ENCODE results near the gene HSDL1. TPM values are rescaled to one million over a fixed set of nuclear protein-coding genes. Genes with fewer than 3 reads are reported as not detected.

The HSDL1 gene
- total RNA-seq, 4 donors from 2014 or later, result 20.2 to 26.8 (median 22.6) TPM

DNA sequence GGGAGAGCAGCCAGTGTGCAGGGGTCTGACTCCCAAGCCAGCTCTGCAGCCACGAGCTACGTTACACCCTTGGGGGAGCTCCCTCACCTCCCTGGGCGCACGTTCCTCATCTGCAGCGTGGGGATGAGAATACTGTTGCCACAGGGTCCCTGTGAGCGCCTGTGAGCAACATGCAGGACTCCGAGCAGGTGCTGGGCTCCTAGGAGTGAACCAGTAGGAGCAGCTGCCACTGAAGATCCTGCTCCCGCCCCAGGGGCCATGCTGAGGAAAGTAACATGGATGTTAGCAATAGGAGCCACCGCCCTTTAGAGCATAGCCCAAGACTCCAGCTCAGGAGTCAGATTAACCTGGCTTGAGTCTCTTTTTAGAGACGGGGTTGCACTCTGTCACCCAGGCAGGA, 16.1 kb upstream of the HSDL1 start:
- Histone ChIP-seq H3K4me1 (no peaks in the 10 kb centered on the region), H3K4me3 (no peak overlapping the region), H3K27me3 (peaks cover 0 to 11% (median 3%) of the 10 kb centered on the region in 3 donors), H3K9me3 (no peaks in the 10 kb centered on the region), H3K36me3 (no peaks in the 10 kb centered on the region), H3K27ac (no peak overlapping the region)
- intact Hi-C loops (cut with DNase I; ENCODE audit: low total_unique reads), result no loop called here
- ATAC-seq (no peak), DNase-seq (no peak)
- in situ Hi-C loops (cut with MboI; ENCODE audit: low sequenced_read_pairs in 4 of 4), result loop anchor here in 1 of 4 donors (25.0 kb wide), 1 partner anchor 199 kb away; the partner anchor contains the start of genes NECAB2 and OSGIN1
- TF ChIP-seq, protein P1, sequence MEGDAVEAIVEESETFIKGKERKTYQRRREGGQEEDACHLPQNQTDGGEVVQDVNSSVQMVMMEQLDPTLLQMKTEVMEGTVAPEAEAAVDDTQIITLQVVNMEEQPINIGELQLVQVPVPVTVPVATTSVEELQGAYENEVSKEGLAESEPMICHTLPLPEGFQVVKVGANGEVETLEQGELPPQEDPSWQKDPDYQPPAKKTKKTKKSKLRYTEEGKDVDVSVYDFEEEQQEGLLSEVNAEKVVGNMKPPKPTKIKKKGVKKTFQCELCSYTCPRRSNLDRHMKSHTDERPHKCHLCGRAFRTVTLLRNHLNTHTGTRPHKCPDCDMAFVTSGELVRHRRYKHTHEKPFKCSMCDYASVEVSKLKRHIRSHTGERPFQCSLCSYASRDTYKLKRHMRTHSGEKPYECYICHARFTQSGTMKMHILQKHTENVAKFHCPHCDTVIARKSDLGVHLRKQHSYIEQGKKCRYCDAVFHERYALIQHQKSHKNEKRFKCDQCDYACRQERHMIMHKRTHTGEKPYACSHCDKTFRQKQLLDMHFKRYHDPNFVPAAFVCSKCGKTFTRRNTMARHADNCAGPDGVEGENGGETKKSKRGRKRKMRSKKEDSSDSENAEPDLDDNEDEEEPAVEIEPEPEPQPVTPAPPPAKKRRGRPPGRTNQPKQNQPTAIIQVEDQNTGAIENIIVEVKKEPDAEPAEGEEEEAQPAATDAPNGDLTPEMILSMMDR (IDR thresholded peaks at IDR 0.05 in 4 of 5, conservative IDR thresholded peaks at IDR 0.05 in 1 of 5), result no peak
- TF ChIP-seq POLR2A (IDR thresholded peaks at IDR 0.05), result no peak

DNA sequence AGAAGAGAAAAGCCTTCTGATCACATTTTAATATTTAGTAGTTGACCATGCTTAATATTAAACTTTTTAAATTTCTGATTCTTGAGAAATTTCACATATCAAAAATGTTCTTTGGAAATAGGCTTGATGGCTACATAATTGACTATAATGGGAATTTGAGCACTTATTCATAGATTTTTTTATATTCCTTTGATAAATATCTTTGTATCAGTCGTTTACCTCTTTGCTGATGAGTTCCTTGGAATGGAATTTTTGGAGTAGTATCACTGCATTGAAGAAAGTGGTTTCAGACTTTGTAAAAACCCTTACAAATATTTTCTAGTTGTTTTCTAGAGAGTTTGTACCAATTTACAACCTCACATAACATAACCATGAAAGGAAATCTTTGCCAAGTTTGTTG, 14.8 kb upstream of the HSDL1 start:
- TF ChIP-seq, protein P1 (IDR thresholded peaks at IDR 0.05 in 4 of 5, conservative IDR thresholded peaks at IDR 0.05 in 1 of 5), result no peak
- TF ChIP-seq POLR2A (IDR thresholded peaks at IDR 0.05), result no peak
- Histone ChIP-seq H3K4me3 (no peak overlapping the region), H3K36me3 (no peaks in the 10 kb centered on the region), H3K27me3 (peaks cover 0 to 11% (median 3%) of the 10 kb centered on the region in 3 donors), H3K9me3 (no peaks in the 10 kb centered on the region), H3K4me1 (no peaks in the 10 kb centered on the region), H3K27ac (no peak overlapping the region)
- DNase-seq (no peak), ATAC-seq (no peak)
- intact Hi-C loops (cut with DNase I; ENCODE audit: low total_unique reads) (no loop called here), in situ Hi-C loops (cut with MboI; ENCODE audit: low sequenced_read_pairs in 4 of 4) (loop anchor here in 1 of 4 donors (25.0 kb wide), 1 partner anchor 197 kb away; the partner anchor contains the start of genes NECAB2 and OSGIN1)

DNA sequence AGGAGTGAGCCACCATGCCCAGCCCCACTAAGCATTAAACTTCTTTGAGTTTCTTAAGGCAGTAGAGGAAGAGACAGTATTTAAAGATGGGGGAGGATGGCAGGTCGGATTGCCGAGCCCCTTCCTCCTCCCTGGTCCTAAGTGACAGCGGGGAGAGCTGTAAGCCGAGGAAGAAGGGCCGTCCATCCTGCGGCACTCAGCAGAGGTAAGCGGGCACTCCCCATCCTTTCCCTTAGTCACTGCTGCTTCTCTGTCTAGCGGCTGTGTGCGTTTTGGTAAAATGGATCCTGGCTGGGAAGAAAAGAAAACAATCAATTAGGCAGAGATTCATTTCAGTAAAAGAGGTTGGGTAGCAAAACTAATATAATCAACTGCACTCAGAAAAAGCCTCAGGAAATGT, 14.0 kb upstream of the HSDL1 start:
- ATAC-seq, result no peak
- H3K4me1 ChIP-seq, result no peaks in the 10 kb centered on the region
- intact Hi-C loops (cut with DNase I; ENCODE audit: low total_unique reads), result no loop called here
- no peak overlapping the region for H3K4me3 ChIP-seq
- H3K27ac ChIP-seq, result no peak overlapping the region
- no peaks in the 10 kb centered on the region for H3K36me3 ChIP-seq
- in situ Hi-C loops (cut with MboI; ENCODE audit: low sequenced_read_pairs in 4 of 4), result loop anchor here in 1 of 4 donors (25.0 kb wide), 1 partner anchor 197 kb away; the partner anchor contains the start of genes NECAB2 and OSGIN1
- H3K27me3 ChIP-seq, result peaks cover 0 to 11% (median 3%) of the 10 kb centered on the region in 3 donors
- TF ChIP-seq, protein P1 (IDR thresholded peaks at IDR 0.05 in 4 of 5, conservative IDR thresholded peaks at IDR 0.05 in 1 of 5), result no peak
- no peak for TF ChIP-seq POLR2A (IDR thresholded peaks at IDR 0.05)
- no peaks in the 10 kb centered on the region for H3K9me3 ChIP-seq
- DNase-seq, result no peak

DNA sequence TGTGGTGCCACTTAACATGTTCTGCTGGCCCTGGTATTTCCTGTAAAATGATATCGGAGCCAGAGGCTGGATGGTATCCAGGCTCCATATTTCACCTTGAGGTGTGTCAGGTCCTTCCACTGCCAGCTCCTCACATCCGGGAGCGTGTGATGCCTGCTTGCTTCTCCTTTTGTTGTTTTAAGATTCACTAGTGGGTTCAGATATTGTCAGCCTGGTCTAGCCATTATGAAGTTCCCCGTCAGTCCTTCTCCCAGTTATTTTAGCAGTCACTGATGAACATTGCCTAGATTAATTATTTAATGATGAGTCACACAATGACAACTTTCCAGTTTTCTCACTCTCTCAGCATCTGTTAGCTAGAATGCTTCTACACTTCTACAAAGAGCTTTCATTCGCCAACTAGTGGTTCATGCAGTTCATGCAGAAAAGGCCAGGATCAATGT, 11.4 kb upstream of the HSDL1 start:
- Histone ChIP-seq H3K27ac (no peak overlapping the region), H3K4me3 (no peak overlapping the region), H3K4me1 (no peaks in the 10 kb centered on the region), H3K36me3 (no peaks in the 10 kb centered on the region), H3K9me3 (no peaks in the 10 kb centered on the region), H3K27me3 (peaks cover 0 to 11% (median 3%) of the 10 kb centered on the region in 3 donors)
- in situ Hi-C loops (cut with MboI; ENCODE audit: low sequenced_read_pairs in 4 of 4), result loop anchor here in 1 of 4 donors (25.0 kb wide), 1 partner anchor 194 kb away; the partner anchor contains the start of genes NECAB2 and OSGIN1
- no peak for TF ChIP-seq POLR2A (IDR thresholded peaks at IDR 0.05)
- TF ChIP-seq, protein P1 (IDR thresholded peaks at IDR 0.05 in 4 of 5, conservative IDR thresholded peaks at IDR 0.05 in 1 of 5), result no peak
- no peak for ATAC-seq
- intact Hi-C loops (cut with DNase I; ENCODE audit: low total_unique reads), result no loop called here
- DNase-seq, result no peak
